GM06990 (cell line): Measurements from ENCODE around the gene HAUS7.

Experiments used
- DNase-seq: peaks from one replicate; pipeline ENCODE4 v3.0.0-alpha.2; 2011; ENCODE audit not compliant: insufficient read length; ENCODE audit errors: extremely low read depth
- H3K27me3 ChIP-seq: replicated peaks from 2 replicates; pipeline ENCODE4 v1.6.0; 2011; ENCODE audit warnings: low read length; ENCODE audit not compliant: control insufficient read depth, insufficient read depth
- H3K36me3 ChIP-seq: 2 replicates; pipeline ENCODE4 v1.5.1; 2011; ENCODE audit warnings: low read length; ENCODE audit not compliant: control insufficient read depth, insufficient read depth
- H3K4me3 ChIP-seq: replicated peaks from 2 replicates; pipeline ENCODE4 v1.5.1; 2011; ENCODE audit warnings: low read depth, mild to moderate bottlenecking, control low read depth, low read length
- CTCF ChIP-seq: IDR thresholded peaks from 2 replicates; pipeline ENCODE4 v1.5.1; 2011; ENCODE audit warnings: low read length, control low read depth, mild to moderate bottlenecking, inconsistent platforms; ENCODE audit not compliant: insufficient read depth, poor library complexity, severe bottlenecking

The HAUS7 gene

DNA sequence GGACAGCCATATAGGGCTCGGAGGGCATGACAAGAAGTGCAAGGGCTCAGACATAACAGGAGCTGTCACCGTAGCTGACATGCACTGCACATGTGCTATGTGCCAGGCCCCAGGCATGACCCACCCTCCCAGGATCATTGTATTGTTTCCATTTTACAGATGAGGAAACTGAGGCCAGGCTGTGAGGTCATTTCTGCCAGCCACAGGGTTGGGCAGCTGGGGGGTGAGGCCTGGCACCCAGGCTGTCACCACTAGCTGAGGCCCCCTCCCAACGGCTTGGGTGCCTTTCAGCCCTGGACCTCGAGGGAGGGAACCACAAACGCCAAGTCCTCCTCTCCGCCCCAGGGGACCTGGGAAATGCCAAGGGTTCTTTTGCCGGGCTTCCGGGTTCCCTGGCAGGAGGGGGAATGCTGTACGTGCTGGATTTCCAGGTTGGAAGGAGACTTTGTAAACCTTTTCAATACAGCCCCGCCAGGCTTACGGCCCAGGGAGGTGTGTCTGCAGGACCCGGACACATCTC, 37.2 kb downstream of the HAUS7 start:
- no peaks in the 10 kb centered on the region for H3K27me3 ChIP-seq
- H3K4me3 ChIP-seq = no peak overlapping the region

GRCh38 chrX:153430796-153431195, 39.6 kb downstream of the HAUS7 start:
- H3K4me3 ChIP-seq = no peak overlapping the region
- DNase-seq = no peak
- no peaks in the 10 kb centered on the region for H3K27me3 ChIP-seq
- H3K36me3 ChIP-seq = no peaks in the 10 kb centered on the region
- TF ChIP-seq CTCF = no peak

More for the DNA sequence above, 37.2 kb downstream of the HAUS7 start:
- no peak for TF ChIP-seq CTCF
- H3K36me3 ChIP-seq = no peaks in the 10 kb centered on the region
- DNase-seq = no peak

DNA sequence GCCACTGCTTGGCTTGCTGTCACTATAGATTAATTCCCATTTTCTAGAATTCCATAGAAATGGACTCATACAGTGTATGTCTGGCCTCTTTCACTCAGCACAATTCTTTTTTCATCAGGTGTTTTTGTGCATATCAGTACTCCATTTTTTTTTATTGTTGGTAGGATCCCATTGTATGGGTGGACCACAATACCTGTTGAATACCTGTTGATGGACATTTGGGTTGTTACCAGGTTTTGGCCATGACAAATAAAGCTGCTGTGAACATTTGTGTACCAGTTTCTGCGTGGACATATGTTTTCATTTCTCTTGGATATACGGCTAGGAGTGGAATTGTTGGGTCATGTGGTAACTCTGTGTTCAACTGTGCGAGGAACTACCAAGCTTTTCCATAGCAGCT, 44.2 kb downstream of the HAUS7 start:
- DNase-seq = no peak
- TF ChIP-seq CTCF = no peak
- no peak overlapping the region for H3K4me3 ChIP-seq
- no peaks in the 10 kb centered on the region for H3K27me3 ChIP-seq
- H3K36me3 ChIP-seq = no peaks in the 10 kb centered on the region; the same call in none of the 2 replicates

GRCh38 chrX:153423652-153424051, 46.7 kb downstream of the HAUS7 start:
- H3K27me3 ChIP-seq = no peaks in the 10 kb centered on the region

GRCh38 chrX:153421856-153422255, 48.5 kb downstream of the HAUS7 start:
- Histone ChIP-seq H3K27me3 (no peaks in the 10 kb centered on the region), H3K36me3 (no peaks in the 10 kb centered on the region; the same call in none of the 2 replicates), H3K4me3 (no peak overlapping the region)
- no peak for TF ChIP-seq CTCF
- DNase-seq = no peak

More at GRCh38 chrX:153423652-153424051, 46.7 kb downstream of the HAUS7 start:
- TF ChIP-seq CTCF = no peak
- no peak overlapping the region for H3K4me3 ChIP-seq
- no peak for DNase-seq
- H3K36me3 ChIP-seq = no peaks in the 10 kb centered on the region; the same call in none of the 2 replicates
